ENCODE data around the gene PPOX. TPM values are rescaled to one million over a fixed set of nuclear protein-coding genes. Genes with fewer than 3 reads are reported as not detected.
A peak's percentile ranks its signal among the peaks of the same experiment; 100 is the strongest.

Gene PPOX
- total RNA-seq, 1 donor from 2014 or later = 18.3 TPM

- H3K4me3 Mint-ChIP-seq = no peak overlapping the region
- no peak overlapping the region for H2AFZ ChIP-seq (replicated peaks)
- no peak for DNase-seq (ENCODE audit: low spot score)
- no peaks in the 10 kb centered on the region for H3K27me3 ChIP-seq
- H3K79me2 ChIP-seq (ENCODE audit: low read depth) = peaks cover 72% of the 10 kb centered on the region
- H3K36me3 Mint-ChIP-seq = peaks cover 32% of the 10 kb centered on the region
- no peaks in the 10 kb centered on the region for H3K9me3 ChIP-seq (ENCODE audit: low read depth)
- H3K27ac ChIP-seq = no peak overlapping the region
- H3F3A ChIP-seq (ENCODE audit: low read depth) = peaks cover 21% of the 10 kb centered on the region
- TF ChIP-seq EZH2phosphoT487 (IDR thresholded peaks at IDR 0.05) = no peak
- no peak for TF ChIP-seq EZH2 (IDR thresholded peaks at IDR 0.05)
- no peak for TF ChIP-seq CTCF (IDR thresholded peaks at IDR 0.05)
- no peaks in the 10 kb centered on the region for H3K27me3 Mint-ChIP-seq (ENCODE audit: insufficient read depth, low read depth)
- H3K27ac Mint-ChIP-seq = no peak overlapping the region
- peaks cover 24% of the 10 kb centered on the region for H4K20me1 ChIP-seq (ENCODE audit: low read depth)
- no peaks in the 10 kb centered on the region for H3K36me3 ChIP-seq
- no peak overlapping the region for H3K4me3 ChIP-seq
- no peaks in the 10 kb centered on the region for H3K9me3 Mint-ChIP-seq
- peaks cover 20% of the 10 kb centered on the region for H3K4me1 ChIP-seq
- no peak overlapping the region for H3K9ac ChIP-seq
- peaks cover 25% of the 10 kb centered on the region for H3K4me1 Mint-ChIP-seq
- H3K4me2 ChIP-seq = no peak overlapping the region
Observed at GRCh38 chr1:161127649-161128048, 38.6 kb upstream of the PPOX start.

- H3K27ac Mint-ChIP-seq = no peak overlapping the region
- H3K9me3 ChIP-seq (ENCODE audit: low read depth) = no peaks in the 10 kb centered on the region
- H3K36me3 Mint-ChIP-seq = peaks cover 26% of the 10 kb centered on the region
- no peaks in the 10 kb centered on the region for H3K27me3 ChIP-seq
- no peak overlapping the region for H2AFZ ChIP-seq (replicated peaks)
- peaks cover 33% of the 10 kb centered on the region for H3F3A ChIP-seq (ENCODE audit: low read depth)
- no peaks in the 10 kb centered on the region for H3K9me3 Mint-ChIP-seq
- no peaks in the 10 kb centered on the region for H3K27me3 Mint-ChIP-seq (ENCODE audit: insufficient read depth, low read depth)
- peaks cover 24% of the 10 kb centered on the region for H4K20me1 ChIP-seq (ENCODE audit: low read depth)
- DNase-seq (ENCODE audit: low spot score) = no peak
- no peak overlapping the region for H3K27ac ChIP-seq
- peaks cover 77% of the 10 kb centered on the region for H3K79me2 ChIP-seq (ENCODE audit: low read depth)
- H3K9ac ChIP-seq = no peak overlapping the region
- no peaks in the 10 kb centered on the region for H3K36me3 ChIP-seq
- no peak overlapping the region for H3K4me3 Mint-ChIP-seq
- H3K4me3 ChIP-seq = no peak overlapping the region
- TF ChIP-seq EZH2 (IDR thresholded peaks at IDR 0.05) (no peak), CTCF (IDR thresholded peaks at IDR 0.05) (no peak), EZH2phosphoT487 (IDR thresholded peaks at IDR 0.05) (no peak)
- H3K4me1 ChIP-seq = peaks cover 20% of the 10 kb centered on the region
- no peak overlapping the region for H3K4me2 ChIP-seq
- peaks cover 25% of the 10 kb centered on the region for H3K4me1 Mint-ChIP-seq
Observed at GRCh38 chr1:161128591-161129420, 37.4 kb upstream of the PPOX start.

GRCh38 chr1:161130266-161130665, 36.0 kb upstream of the PPOX start:
- Histone ChIP-seq H4K20me1 (ENCODE audit: low read depth) (peaks cover 22% of the 10 kb centered on the region), H3K27me3 (no peaks in the 10 kb centered on the region), H3K4me1 (peaks cover 20% of the 10 kb centered on the region), H3K4me2 (peak overlapping the region; percentile 90), H3K9ac (peak overlapping the region; percentile 6), H2AFZ (replicated peaks) (no peak overlapping the region), H3K9me3 (ENCODE audit: low read depth) (no peaks in the 10 kb centered on the region), H3K79me2 (ENCODE audit: low read depth) (peaks cover 86% of the 10 kb centered on the region), H3K27ac (no peak overlapping the region), H3K36me3 (no peaks in the 10 kb centered on the region), H3K4me3 (peak overlapping the region; percentile 77), H3F3A (ENCODE audit: low read depth) (peaks cover 38% of the 10 kb centered on the region)
- no peaks in the 10 kb centered on the region for H3K27me3 Mint-ChIP-seq (ENCODE audit: insufficient read depth, low read depth)
- H3K27ac Mint-ChIP-seq = no peak overlapping the region
- no peaks in the 10 kb centered on the region for H3K9me3 Mint-ChIP-seq
- H3K4me1 Mint-ChIP-seq = peaks cover 28% of the 10 kb centered on the region
- H3K36me3 Mint-ChIP-seq = peaks cover 26% of the 10 kb centered on the region
- no peak overlapping the region for H3K4me3 Mint-ChIP-seq
- DNase-seq (ENCODE audit: low spot score) = no peak
- TF ChIP-seq EZH2 (IDR thresholded peaks at IDR 0.05) = no peak
- TF ChIP-seq EZH2phosphoT487 (IDR thresholded peaks at IDR 0.05) = no peak
- TF ChIP-seq CTCF (IDR thresholded peaks at IDR 0.05) = no peak

Measured in neural progenitor cell (in vitro differentiated cells).